Airway epithelial cell (primary cell): Measurements from ENCODE around the gene FTSJ3. TPM values are rescaled to one million over a fixed set of nuclear protein-coding genes. Genes with fewer than 3 reads are reported as not detected.

Source experiments
- total RNA-seq: library from RNA; depleted of rRNA; stranded (reverse); fragments of >200 nt; gene quantifications from 2 replicates; pipeline ENCODE4 v1.2.3, GENCODE V29; 2015

FTSJ3 gene, protein sequence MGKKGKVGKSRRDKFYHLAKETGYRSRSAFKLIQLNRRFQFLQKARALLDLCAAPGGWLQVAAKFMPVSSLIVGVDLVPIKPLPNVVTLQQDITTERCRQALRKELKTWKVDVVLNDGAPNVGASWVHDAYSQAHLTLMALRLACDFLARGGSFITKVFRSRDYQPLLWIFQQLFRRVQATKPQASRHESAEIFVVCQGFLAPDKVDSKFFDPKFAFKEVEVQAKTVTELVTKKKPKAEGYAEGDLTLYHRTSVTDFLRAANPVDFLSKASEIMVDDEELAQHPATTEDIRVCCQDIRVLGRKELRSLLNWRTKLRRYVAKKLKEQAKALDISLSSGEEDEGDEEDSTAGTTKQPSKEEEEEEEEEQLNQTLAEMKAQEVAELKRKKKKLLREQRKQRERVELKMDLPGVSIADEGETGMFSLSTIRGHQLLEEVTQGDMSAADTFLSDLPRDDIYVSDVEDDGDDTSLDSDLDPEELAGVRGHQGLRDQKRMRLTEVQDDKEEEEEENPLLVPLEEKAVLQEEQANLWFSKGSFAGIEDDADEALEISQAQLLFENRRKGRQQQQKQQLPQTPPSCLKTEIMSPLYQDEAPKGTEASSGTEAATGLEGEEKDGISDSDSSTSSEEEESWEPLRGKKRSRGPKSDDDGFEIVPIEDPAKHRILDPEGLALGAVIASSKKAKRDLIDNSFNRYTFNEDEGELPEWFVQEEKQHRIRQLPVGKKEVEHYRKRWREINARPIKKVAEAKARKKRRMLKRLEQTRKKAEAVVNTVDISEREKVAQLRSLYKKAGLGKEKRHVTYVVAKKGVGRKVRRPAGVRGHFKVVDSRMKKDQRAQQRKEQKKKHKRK
- 51.0 and 67.3 TPM in 2 replicates for total RNA-seq

DNA sequence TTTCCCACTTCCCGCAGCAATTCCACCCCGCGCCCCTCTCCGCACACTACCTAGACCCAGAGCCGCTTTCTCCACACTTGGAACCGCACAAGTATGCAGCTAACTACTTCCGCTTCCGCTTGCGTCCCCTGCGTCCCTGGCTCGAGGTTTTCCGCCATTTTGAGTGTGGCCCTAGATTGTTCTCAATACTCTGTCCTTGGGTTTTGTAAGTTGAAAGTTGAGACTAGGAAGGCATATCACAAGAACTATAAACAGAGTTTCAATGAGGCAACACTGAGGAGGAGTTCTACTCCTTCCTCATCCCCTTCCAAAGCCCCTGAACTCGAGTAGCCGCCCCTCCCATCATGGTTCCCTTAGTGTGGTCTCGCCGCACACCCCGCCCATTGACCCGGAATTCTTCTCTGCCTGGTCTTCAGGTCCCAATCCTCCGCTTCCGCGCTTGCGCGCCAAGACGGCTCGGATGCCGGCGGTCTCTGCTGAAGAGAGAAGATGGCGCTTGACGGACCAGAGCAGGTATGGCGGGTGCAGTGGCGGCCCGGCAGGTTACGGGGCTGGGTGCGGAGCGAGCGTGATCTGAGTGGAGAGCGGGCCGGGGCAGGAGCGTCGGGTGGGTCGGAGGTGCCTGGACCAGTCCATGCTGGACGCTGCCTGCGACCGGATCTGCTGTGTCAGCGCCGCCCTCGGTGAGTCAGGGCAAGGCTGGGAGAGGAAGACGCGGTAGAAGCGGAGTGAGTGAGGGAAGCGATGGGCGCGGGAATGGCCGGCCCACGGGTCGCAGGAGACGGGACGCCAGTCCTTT, at the start of gene FTSJ3, which contains the start of gene PSMC5:
FTSJ3 (minus strand) TSS at position 662 of the 799 bp plus-strand sequence. CDS start 761 bp downstream, outside the sequence.
PSMC5 (plus strand) TSS at position 430 of the 799 bp plus-strand sequence; CDS start at position 490, 60 bp downstream.

DNA sequence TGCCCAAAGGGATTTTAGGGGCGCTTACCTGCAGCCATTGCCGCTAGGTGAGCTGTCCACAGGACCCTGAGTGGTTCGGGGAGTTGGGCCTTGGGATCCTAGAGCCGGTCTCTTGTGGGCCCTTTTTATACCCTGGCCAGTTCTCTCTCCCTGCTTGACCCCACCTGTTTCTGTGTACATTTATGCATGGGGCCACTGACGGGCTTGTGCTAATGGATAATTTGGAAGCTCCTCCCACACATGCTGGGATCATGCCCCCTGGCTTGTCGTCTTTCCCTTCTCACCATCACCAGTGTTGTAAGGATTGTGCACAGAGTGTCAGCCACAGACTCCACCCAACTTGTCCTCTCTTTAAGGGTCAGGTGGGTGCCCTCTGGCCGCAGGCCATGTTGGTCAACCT, 46.1 kb upstream of the FTSJ3 start, which contains the start of gene CSH2:
CSH2 (minus strand) TSS at position 101 of the 400 bp plus-strand sequence; CDS start at position 38, 63 bp downstream.

DNA sequence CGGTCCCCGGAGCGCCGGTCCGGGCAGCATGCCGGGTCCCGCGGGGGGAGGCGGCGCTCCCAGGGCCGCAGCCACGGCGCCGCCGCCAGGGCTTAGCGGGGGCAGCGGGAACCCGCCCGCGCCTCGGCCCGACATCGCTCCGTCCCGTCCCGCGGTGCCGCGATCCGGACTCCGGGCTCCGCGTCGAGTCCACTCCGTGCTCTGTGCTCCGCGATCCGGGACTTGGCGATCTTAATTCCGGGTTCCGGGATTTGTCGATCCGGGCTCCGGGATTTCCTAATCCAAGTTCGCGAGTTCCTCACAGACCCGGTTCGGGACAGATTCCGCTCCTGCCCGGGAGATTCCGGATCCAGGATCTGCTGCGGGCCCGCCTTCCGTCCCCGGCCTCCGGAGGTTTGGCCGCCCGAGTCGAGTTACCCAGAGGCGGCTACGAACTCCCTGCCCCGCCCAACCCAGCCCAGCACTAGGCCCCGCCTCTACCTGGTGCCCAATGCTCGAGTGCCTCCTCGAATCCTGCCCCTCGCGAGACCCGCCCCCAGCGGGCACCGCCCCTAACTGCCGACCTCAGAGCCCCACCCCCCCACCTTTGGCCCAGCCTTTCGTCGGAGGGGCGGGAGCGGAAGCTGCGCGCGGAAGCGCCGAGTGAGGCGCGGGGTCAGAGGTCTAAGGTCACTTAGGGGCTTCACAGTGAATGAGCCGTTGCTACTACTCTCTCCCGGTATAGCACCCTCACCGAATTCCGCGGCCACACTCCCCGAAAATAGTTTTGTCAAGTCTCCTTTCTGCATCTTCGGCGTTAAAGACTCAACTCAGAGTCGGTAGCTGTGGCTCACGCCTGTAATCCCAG, 15.3 kb upstream of the FTSJ3 start, which contains the start of gene SMARCD2:
SMARCD2 (minus strand) TSS at position 146 of the 847 bp plus-strand sequence; CDS start at position 135, 11 bp downstream.

DNA sequence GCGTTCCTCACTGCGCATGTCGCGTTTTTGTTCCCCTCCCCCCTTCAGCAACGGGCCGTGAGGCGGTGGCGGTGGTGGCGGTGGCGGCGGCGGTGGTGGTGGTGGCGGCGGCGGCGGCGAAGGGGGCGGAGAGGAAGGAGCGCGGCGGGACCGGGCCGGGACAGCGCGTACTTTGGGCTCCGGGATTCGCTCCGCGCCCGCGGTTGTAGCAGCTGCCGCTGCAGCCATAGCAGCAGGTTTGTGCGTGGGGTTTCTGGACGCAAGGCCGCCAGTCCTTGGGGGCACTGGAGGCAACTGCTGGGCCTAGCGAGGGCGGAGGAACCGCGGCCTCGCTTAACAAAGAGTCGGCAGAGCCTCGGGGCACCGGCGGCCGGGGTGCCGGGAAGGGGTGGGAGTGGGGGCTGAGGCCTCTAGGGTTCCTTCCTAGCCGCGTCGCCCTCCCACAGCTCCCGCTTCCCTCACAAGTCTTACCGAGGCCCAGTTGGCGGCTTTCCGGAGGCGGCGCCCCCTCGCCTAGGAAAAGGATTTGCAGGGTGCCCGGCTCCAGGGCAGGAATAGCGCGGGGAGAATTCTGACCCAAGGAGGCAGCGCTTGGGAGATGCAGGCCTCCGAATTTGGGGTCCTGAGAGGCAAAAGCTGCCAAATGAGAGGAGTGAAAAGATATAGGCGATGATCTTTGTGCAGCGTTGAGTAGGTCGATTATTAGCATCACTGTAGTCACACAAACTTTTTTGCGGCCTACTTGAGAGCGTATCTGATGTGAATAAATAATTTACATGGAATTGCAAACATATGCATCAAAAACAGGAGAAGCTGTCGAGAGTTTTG, 53.1 kb downstream of the FTSJ3 start, which contains the start of gene DDX42:
DDX42 (plus strand) TSS at position 30 of the 828 bp plus-strand sequence. CDS start 12,880 bp downstream, outside the sequence.

DNA sequence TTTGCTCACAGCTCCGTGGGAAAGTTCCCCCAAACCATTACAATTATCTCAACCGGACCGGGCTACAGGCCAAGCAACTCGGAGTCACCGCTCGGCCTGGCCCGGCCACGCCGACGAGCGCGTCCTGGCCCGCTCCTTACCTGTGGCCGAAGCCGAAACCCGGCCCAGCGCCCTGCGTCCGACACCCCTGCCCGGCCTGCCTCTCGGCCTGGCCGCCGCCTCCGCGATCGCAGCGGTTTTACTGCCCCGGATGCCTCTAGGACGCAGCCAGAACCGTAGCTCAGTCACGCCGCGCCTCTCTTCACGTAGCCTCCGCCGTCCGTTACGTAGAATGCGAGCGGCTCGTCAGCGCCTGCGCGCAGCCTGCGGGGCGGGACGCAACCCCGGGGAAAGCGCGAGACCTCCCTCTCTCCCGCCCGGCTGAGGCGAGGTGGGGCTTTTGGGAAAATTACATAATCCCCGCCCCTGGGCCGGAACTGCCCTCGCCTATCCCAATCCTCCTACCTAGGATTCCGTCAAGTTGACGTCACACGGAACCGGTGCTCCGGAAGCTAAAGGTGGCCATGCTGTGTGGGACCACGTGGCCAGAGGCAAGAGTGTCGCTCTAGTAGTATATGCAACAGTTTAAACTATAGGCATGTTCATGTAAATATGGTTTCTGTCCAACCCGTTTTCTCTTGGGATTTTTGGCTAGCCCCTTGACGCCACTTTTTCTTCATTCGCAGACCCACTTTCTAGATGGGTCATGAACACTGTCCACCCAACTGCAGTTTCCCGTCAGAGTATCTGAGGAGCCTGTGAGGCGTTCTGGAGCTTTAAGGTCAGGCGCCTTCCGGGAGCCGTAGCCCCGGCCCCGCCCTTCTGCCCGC, 54.0 kb downstream of the FTSJ3 start, which contains the start of gene CCDC47:
CCDC47 (minus strand) TSS at position 326 of the 869 bp plus-strand sequence. CDS start 7,422 bp downstream, outside the sequence.

Other genes starting within 250 kb of the FTSJ3 start
- gene TACO1, start 226.8 kb downstream of the FTSJ3 start, total RNA-seq: 23.3 and 26.3 TPM in 2 replicates
- gene MAP3K3, start 205.2 kb downstream of the FTSJ3 start, total RNA-seq: 12.6 and 13.3 TPM in 2 replicates
- 17.1 and 21.8 TPM in 2 replicates for gene LIMD2, start 127.5 kb downstream of the FTSJ3 start, total RNA-seq
- gene STRADA, start 85.9 kb downstream of the FTSJ3 start, total RNA-seq: 13.4 and 20.8 TPM in 2 replicates
- gene CCDC47, start 54.1 kb downstream of the FTSJ3 start, total RNA-seq: 26.6 and 44.4 TPM in 2 replicates
- gene DDX42, start 53.5 kb downstream of the FTSJ3 start, total RNA-seq: 22.0 and 36.0 TPM in 2 replicates
- 79.1 and 80.3 TPM in 2 replicates for gene PSMC5, start 232 bp downstream of the FTSJ3 start, total RNA-seq
- 185 and 226 TPM in 2 replicates for gene SMARCD2, start 15.0 kb upstream of the FTSJ3 start, total RNA-seq
- gene CSH2, start 46.0 kb upstream of the FTSJ3 start, total RNA-seq: not detected in 2 replicates
- gene GH2, start 54.3 kb upstream of the FTSJ3 start, total RNA-seq: not detected in 2 replicates
- gene CSH1, start 68.9 kb upstream of the FTSJ3 start, total RNA-seq: not detected in 2 replicates
- not detected in 2 replicates for gene CSHL1, start 83.6 kb upstream of the FTSJ3 start, total RNA-seq
- gene GH1, start 91.2 kb upstream of the FTSJ3 start, total RNA-seq: not detected in 2 replicates
- gene CD79B, start 104.7 kb upstream of the FTSJ3 start, total RNA-seq: not detected in 2 replicates
- gene SCN4A, start 145.3 kb upstream of the FTSJ3 start, total RNA-seq: not detected in 2 replicates
- 0.07 and 0.37 TPM in 2 replicates for gene PRR29, start 170.7 kb upstream of the FTSJ3 start, total RNA-seq
- gene ICAM2, start 193.0 kb upstream of the FTSJ3 start, total RNA-seq: 0.21 TPM in 1 of 2 replicates, not detected in the other